Bronchial epithelial cell (primary cell): ENCODE measurements around the gene NOTCH3. TPM values are rescaled to one million over a fixed set of nuclear protein-coding genes. Genes with fewer than 3 reads are reported as not detected.

ENCODE experiments used
- DNase-seq: peaks from one replicate; pipeline ENCODE4 v3.0.0-alpha.2; 2010; ENCODE audit warnings: low read depth
- FAIRE-seq: peaks from 2 replicates; lab custom pipeline; 2011; peaks lifted over from hg19 to GRCh38; lab: Jason Lieb, UNC
- H3K27me3 ChIP-seq: 2 replicates; pipeline ENCODE4 v1.5.1; 2011; ENCODE audit warnings: low read length; ENCODE audit not compliant: control insufficient read depth, insufficient read depth
- H3K36me3 ChIP-seq: 2 replicates; pipeline ENCODE4 v1.5.1; 2011; ENCODE audit warnings: low read length; ENCODE audit not compliant: control insufficient read depth, insufficient read depth
- H3K4me3 ChIP-seq: 2 replicates; pipeline ENCODE4 v1.5.1; 2011; ENCODE audit warnings: mild to moderate bottlenecking, low read depth, low read length, control low read depth
- total RNA-seq: library from RNA; depleted of rRNA; stranded (reverse); fragments of >200 nt; gene quantifications from 2 replicates; pipeline ENCODE4 v1.2.1, GENCODE V29; 2014
- TF ChIP-seq, protein P1 (sequence below): IDR thresholded peaks from 2 replicates; pipeline ENCODE4 v1.5.1; 2011; ENCODE audit warnings: mild to moderate bottlenecking, moderate library complexity, low read length, control low read depth, inconsistent platforms; ENCODE audit not compliant: insufficient read depth, severe bottlenecking

The NOTCH3 gene
- total RNA-seq, 1 donor from 2014 or later = 53.2 TPM

DNA sequence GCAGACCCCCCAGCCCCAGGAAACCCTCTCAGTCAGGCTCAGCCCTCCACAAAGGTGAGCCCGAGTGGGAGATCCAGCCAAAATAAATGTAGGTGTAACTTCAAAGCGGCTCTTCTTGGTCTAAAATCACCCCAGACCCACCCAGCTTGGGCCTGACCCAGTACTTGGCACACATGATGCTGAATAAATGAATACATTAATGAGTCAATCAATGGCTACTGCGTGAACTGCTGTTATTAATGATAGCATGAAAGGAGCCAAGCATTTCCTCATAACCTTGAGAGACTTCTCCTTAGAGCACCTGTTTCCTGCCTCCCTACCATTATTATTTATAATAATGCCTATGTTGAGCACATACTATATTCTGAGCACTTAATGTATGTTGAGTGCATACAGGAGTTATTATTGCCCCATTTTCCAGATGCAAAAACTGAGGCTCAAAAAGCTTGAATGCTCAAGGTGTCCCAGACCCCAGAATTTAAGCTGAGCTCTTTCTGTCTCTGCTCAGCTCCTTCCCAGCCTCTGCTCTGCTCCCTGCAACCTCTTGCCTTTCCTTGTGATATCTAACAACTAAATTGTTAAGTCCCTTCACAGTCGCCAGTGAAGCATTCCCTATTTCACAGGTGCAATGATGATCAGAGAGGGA, 4.3 kb downstream of the NOTCH3 start:
- TF ChIP-seq, protein P1, sequence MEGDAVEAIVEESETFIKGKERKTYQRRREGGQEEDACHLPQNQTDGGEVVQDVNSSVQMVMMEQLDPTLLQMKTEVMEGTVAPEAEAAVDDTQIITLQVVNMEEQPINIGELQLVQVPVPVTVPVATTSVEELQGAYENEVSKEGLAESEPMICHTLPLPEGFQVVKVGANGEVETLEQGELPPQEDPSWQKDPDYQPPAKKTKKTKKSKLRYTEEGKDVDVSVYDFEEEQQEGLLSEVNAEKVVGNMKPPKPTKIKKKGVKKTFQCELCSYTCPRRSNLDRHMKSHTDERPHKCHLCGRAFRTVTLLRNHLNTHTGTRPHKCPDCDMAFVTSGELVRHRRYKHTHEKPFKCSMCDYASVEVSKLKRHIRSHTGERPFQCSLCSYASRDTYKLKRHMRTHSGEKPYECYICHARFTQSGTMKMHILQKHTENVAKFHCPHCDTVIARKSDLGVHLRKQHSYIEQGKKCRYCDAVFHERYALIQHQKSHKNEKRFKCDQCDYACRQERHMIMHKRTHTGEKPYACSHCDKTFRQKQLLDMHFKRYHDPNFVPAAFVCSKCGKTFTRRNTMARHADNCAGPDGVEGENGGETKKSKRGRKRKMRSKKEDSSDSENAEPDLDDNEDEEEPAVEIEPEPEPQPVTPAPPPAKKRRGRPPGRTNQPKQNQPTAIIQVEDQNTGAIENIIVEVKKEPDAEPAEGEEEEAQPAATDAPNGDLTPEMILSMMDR = no peak
- FAIRE-seq (no peak), DNase-seq (peak; percentile 35)
- Histone ChIP-seq H3K36me3 (peaks cover 31% of the 10 kb centered on the region), H3K4me3 (no peak overlapping the region), H3K27me3 (no peaks in the 10 kb centered on the region)

GRCh38 chr19:15195371-15196334, 5.1 kb downstream of the NOTCH3 start:
- peak; percentile 84 for DNase-seq
- peaks cover 37% of the 10 kb centered on the region for H3K36me3 ChIP-seq
- TF ChIP-seq, protein P1 = peak; percentile 36
- no peak for FAIRE-seq
- no peaks in the 10 kb centered on the region for H3K27me3 ChIP-seq
- H3K4me3 ChIP-seq = peak overlapping the region; percentile 35

- peak overlapping the region; percentile 35 for H3K4me3 ChIP-seq
- DNase-seq (peak; percentile 61), FAIRE-seq (no peak)
- H3K27me3 ChIP-seq = no peaks in the 10 kb centered on the region
- TF ChIP-seq, protein P1 = no peak
- peaks cover 42% of the 10 kb centered on the region for H3K36me3 ChIP-seq
Measured at GRCh38 chr19:15194938-15195337, 5.9 kb downstream of the NOTCH3 start.

- no peak for FAIRE-seq
- TF ChIP-seq, protein P1 = no peak
- H3K36me3 ChIP-seq = peaks cover 49% of the 10 kb centered on the region
Measured at GRCh38 chr19:15191982-15192381, 8.8 kb downstream of the NOTCH3 start.

DNA sequence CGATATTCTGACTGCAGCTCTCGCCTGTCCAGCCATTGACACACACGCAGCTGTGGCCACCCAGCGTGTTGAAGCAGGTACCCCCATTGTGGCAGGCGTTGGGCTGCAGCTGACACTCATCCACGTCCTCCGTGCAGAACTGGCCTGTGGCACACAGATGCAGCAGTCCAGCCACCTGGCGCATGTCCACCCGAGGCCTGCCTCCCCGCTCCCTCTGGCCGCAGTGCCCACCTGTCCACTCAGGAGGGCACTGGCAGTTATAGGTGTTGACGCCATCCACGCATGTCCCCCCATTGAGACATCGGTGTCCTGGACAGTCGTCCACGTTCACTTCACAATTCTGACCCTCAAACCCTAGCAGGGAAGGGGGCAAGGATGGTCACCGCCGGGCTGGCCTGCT, 9.3 kb downstream of the NOTCH3 start:
- TF ChIP-seq, protein P1 = no peak
- no peaks in the 10 kb centered on the region for H3K27me3 ChIP-seq
- FAIRE-seq (peak; percentile 83), DNase-seq (no peak)
- H3K36me3 ChIP-seq = peaks cover 50% of the 10 kb centered on the region
- H3K4me3 ChIP-seq = no peak overlapping the region

More at GRCh38 chr19:15191982-15192381, 8.8 kb downstream of the NOTCH3 start:
- DNase-seq = no peak
- Histone ChIP-seq H3K27me3 (no peaks in the 10 kb centered on the region), H3K4me3 (no peak overlapping the region)
